Activated CD4-positive, alpha-beta T cell treated with anti-CD3 and anti-CD28 coated beads for 24 hours (primary cell): Measurements from ENCODE around the gene RAB7B.
"Not testable (repeated sequence)": the region's sequence is repeated elsewhere in the genome, so short reads cannot be mapped to it uniquely, and the experiment has no call there.

Experiments
- DNase-seq, 2 donors: peaks; one replicate each; pipeline ENCODE4 v3.0.0-alpha.2; 2020; ENCODE audit warnings: low read depth in 2 of 2

The RAB7B gene

DNA sequence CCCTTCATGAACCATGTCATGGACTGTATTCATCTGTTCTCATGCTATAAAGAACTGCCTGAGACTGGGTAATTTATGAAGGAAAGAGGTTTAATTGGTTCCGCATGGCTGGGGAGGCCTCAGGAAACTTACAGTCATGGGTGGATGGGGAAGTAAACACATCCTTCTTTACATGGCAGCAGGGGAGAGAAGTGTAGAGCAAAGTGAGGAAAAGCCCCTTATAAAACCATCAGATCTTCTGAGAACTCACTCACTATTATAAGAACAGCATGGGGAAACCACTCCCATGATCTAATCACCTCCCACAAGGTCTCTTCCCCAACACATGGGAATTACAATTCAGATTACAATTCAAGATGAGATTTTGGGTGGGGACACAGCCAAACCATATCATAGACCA, 6.6 kb downstream of the RAB7B start:
- DNase-seq: not testable (repeated sequence)

DNA sequence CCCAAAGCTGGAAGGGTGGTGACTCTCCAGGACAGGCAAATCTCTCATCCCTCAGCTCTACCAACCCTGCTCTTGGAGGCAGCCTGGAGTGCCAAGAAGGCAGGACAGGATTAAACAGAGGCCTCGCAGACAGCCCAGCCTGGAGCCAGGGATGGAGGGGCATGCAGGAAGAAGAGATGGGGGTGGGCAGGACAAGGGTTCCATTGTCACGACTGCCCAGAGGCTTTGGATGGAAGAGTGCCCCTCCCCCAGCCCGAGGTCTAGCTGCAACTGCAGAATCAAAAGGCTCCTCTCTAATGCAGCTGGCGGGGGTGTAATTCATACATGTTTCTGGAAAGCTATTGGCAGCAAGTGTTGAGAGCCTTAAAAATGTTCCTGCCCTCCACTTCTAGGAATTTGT, 8.8 kb downstream of the RAB7B start:
- DNase-seq: no peak

DNA sequence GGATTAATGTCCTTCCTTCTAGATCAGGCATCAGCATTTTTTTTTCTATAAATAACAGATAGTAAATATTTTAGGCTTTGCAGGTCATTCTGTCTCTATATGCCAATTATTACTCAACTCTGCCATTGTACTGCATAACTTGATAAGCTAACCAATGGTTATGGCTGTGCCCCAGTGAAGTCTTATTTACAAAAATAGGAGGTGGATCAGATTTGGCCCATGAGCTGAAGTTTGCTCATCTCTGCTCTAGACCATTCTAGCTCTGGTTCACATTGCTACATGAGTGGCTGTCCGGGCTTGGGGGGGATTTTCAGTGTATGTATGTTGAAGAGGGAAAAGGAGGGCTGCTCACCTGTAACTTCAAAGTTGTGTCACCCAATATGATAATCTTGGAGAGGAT, 10.1 kb downstream of the RAB7B start:
- no peak for DNase-seq

DNA sequence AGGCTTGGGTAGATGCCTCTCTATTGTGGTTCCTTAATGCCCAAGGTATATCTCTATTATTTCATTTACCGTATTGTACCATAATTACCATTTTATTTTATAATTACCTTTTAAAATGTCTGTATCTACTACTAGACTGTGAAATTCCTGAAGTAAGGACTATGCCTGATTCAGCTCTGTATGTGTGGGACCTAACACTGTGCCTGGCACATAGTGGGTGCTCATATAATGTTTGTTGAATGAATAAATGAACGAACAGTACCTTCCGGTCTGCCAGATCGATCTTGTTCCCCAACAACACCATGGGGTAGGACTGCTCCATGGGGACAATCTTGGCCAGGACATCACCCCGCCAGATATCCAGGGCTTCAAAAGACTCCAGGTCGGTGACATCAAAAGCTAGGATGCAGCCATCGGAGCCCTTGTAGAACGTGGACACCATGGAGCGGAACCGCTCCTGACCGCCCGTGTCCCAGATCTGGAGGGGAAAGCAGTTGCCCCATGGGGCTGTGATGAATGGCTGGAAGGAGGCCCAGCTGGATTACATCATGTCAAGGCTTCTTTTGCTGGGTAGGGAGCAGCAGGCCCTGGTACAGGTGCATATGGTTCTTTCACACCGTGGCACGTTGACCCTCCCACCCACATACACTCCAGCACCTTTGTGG, 10.8 kb downstream of the RAB7B start:
- no peak for DNase-seq

DNA sequence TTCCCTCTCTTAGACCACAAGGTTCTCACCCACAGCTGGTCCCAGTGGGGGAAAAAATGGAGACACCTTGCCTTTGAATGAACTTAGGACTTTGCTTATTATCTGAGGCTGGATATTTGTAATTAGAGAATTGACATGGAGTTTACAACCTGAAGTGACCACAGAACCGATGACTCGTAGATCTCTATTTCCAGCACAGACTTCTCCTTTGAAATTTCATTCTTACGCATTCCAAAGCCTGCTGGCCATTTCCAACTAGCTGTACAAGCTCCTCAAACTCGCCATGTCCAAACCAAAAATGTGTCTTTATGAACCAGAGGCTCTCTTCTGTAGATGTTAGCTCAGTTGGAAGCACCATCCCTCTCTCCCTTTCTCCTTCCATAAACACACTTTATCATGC, 12.0 kb downstream of the RAB7B start:
- DNase-seq: no peak

DNA sequence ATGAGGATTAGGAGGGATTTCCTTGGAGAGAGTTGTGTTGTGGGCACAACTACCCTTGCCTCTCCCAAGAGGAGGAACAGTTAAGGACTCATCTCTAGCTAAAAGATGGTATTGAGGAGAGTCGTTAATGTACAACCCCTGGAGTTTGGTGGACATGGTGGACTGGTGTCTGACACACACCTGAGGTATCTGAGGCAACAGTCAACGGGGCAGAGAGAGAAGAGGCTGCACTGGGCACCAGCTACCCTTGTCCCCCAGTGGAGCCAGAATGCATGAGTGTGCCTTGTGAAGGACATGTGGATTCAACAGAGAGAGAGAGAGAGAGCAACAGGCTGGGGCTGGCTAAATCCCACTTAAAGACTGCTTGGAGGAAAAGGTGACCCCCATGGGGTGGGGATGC, 13.0 kb downstream of the RAB7B start:
- no peak for DNase-seq

DNA sequence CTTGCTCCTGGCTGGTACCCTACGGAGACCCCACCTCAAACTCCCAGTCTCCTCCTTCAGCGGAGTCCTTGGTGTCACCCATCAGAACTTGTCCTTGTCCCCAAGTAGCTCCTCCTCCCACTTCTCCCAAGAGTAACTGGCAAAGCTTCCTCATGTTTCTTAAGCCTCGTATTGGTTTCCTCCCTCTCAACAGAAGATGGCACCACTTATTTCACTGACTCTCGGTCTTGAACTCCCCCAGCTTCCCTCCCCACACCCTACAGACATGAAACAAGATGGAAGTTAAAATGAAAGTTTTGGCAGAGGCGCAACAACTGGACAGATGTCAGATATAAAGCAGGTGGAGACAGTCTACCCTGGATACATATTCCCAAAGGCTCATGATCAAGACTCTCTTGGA, 13.4 kb downstream of the RAB7B start:
- no peak for DNase-seq

DNA sequence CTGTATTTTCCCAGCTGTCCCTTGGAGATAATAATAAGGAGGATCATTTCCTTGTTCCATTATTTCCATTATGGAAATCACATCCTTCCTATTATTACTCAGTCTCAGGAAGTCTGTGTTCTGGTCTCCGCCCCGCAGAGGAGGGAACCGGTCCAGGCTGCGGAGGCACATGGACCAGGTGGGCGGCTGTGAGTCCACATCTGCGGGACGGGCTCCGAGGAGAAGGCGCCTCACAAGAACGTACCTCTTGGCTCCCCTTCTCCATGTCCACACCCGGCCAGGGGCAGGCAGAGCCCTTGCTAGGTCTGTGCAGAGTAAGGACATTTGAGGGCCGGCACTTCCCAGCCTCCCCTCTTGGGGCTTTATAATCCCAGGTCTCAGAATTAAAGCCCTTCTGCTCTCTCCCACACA, 14.6 kb downstream of the RAB7B start:
- DNase-seq: no peak

DNA sequence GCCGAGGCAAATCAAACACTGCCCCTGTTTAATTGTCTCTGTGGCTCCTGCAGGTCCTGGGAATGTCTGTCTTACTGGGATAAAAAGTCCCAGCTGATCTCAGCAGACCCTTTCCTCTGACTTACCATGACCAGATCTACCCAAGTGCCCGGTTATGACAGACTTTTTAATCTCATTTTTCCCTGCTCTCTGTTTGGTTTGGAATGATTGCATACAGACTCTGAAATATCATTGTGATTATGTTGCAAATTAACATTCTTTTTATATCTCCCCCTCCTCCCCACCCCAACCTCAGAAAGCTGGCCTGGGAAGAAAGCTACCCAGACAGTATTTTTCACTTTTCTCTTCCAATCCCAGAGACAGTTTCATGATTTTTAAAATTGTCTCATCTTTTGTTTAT, 16.3 kb downstream of the RAB7B start:
- DNase-seq: no peak

DNA sequence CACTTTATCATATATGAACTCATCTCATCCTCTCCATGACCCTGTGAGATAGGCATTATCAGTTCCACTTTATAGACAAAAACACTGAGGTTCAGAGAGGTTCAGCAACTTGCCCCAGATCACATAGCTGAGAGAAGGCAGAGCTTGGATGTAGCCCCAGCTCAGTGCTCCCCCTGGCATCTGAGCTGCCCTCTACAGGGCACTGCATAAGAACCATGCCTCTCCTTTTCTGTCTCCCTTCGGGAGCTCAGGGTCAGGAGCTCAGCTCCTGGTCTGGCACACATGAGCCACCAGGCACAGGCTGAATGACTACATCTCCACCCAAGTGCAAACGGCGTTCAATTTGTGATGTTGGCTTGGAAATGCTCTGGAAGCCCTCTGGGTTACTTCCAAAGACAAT, 16.9 kb downstream of the RAB7B start:
- no peak for DNase-seq

DNA sequence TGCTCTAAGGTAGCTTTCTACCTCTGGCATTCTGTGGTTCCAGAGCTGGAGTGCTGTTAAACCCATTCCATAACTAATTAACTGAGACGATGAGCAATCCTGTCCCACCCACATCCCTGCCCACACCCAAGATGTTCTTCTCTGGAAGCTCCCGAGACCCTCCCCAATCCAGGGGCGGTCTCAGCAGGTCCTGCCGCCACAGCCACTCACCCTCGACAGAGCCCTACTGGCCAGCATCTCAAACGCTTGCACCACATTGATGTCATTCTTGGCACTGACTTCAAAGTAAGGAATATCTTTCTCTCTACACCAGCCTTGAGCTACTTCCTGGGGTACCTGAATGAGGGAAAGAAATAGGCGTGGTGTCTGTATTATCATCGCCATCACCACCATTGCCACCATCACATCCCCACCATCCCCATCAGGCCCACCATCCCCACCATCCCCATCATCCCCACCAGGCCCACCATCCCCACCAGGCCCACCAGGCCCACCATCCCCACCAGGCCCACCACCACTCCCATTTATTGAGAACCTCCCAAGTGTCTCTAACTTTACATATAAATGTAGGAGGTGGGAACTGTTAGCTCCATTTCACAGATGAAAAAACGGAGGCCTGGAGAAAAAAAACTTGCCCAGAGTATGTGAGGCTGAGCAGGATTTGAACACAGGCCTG, 17.7 kb downstream of the RAB7B start:
- DNase-seq: no peak

DNA sequence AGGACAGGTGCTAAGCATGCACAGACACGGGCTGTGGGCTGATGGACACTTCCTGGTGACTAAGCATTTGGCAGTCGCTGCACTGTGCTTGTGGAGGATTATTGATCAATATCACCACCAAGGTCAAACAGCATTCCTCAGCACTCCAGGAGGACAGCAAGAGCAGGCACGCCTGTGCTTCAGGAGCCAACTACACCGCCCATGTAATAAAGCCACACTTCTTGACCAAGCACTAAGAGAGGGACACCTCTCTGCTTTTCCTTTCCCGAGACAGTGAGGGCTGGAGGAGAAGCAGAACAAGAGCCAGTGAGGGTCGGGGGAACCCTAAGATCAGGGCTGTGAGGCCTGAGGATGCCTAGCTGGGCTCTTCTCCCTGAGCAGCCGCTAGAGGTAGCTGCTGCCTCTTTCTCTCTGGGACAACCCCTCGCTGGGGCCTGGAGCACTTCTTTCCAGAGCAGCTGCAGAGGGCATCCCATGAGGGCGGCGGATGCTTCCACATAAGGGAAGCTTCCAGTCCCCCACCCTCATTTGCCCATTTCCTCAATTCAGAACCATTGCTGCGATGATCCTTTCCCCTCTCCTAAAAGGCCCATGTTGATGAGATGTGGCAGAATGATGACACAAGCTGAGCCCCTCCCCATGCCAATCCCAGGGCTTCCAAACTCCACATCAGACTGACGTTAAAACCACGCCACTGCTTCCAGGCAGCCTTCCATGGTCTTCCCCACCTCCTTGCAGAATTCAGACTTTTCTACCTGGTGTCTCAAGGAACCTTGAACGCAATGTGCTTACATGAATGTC, 19.1 kb downstream of the RAB7B start:
- DNase-seq: peak in 1 of 2 donors; percentile 27

DNA sequence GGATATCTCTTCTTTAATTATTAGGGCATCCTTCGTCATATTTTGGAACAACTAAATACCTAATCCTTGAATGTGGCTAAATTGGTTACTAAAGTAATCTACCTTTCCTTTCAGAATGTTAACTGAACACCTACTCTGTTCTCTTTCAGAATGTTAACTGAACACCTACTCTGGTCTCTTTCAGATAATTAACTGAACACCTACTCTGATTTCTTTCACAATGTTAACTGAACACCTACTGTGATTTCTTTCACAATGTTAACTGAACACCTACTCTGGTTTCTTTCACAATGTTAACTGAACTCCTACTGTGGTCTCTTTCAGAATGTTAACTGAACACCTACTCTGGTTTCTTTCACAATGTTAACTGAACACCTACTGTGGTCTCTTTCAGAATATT, 21.9 kb downstream of the RAB7B start:
- no peak for DNase-seq

DNA sequence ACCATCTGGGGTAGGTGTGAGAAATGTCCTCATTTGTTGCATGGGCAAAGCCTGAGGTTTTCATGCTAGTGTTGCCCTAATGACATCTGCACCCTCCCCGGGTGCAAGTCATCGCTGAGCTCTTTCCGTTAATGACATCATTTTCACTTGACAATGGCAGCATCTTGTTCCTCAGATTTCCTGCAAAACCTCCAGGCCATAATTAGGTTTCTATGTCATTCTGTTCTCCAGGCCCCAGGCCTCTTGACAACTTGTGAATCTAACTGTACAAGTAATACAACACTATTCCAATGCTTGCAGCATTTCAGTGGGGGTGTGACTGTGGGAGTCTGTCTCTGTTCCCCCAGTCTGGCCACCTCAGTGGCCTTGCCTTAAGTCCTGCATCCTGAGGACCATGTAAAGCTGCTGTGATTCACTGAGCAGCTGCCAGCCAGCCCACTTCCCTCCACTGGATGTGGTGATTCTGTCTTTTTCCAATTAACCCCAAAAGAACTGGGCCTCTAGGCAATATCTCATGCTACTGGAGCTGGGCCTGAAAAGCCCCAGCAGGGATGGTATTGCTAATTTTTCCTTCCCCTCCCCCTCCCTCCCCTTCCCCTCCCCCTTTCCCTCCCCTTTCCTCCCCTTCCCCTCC, 22.8 kb downstream of the RAB7B start:
- DNase-seq: no peak

DNA sequence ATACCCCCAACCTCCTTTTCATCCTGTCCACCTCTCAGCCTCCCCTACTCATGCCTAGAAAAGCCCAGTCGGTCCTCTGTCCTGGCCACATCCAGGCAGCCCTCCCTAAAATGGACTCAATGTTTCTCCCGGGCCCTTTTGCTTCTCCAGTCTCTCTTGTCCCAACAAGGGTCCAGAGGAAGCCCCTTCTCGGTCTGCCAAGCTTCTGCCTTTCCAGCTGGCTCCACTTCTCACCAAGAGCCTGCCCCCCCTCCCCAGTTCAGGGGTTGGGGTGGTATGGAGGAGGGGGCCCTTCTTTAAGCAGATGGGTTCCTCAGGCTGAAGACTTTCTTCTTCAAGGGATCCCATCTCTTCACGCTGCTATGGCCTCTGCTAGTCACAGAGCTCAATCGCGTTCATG, 23.9 kb downstream of the RAB7B start:
- no peak for DNase-seq

DNA sequence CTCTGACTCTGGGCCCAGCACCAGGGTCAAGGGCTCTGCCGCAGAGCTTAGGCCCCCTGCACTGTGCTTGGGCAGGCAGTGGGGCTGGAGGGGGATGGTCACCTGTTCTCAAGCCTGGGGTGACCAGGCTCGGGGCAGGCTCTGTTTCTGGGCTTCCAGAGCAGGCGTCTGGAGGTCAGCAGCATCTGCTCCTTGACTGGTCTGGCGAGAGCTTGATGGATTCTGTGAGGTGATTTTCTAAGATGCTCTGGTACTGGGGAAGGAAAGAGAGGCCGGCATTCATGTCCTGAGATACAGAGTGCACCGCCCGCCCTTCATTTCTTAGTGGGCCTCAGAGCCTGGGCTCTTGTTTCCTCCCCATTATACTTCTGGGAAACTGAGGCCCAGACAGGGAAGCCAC, 24.5 kb downstream of the RAB7B start:
- DNase-seq: no peak

DNA sequence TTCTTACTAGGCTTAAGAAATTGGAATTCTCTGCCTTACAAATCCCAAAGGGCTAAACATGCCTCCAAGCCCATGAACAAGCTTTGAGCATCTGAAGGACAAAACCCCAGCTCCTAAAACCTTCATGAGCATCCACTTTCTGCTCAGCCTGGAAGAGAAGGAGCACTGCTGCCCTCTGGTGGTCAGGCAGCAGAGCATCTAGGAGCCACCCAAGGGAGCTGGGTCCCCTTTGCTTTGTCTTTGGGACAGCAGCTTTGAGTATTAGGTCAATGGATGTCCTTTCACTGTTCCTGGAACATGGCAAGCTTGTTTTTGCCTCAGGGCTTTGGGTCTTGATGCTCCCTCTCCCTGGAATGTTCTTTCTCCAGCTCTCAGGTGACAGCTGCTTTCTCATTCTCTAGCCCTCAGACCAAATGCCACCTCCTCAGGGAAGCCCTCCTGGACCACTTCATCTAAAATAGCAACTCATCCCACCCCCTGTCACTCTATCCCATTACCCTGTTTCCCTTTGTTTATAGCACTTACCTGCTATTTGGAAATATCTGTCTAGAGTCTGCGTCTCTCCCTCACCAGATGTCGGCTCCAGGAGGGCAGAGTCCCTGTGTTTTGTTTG, 25.7 kb downstream of the RAB7B start:
- DNase-seq: peak; percentile 71 to 83

DNA sequence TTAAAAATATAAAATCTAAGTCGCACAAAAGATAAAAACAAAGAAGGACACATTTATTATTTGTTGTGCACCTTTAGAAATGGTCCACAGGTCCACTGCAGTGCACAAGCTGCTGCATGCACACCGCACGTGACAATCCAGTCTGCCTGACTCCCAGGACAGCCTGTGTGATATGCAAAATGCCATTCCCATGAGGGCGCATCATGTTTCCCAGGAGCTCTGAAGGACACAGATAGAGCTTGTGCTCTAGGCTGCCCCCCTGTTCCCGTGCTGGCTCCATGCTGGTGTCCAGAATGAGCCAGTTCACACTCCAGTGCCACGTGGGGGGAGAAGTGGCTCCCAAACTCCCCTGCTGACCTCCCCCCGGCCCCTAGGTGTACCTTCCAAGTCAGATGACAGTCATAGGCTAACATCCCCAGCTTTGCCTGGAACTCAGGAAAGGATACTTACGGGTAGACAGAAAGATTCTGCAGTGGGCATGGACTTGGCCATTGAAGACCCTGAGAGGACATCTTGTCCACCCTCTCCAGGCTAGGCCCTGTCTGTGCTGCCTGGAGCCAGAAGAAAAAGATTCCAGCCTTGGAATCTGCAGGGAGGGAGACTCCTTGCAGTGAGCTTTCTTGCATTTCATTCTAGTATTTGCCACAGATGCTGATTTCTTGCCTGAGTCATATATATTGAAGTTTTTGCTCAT, 26.3 kb downstream of the RAB7B start:
- DNase-seq: no peak

DNA sequence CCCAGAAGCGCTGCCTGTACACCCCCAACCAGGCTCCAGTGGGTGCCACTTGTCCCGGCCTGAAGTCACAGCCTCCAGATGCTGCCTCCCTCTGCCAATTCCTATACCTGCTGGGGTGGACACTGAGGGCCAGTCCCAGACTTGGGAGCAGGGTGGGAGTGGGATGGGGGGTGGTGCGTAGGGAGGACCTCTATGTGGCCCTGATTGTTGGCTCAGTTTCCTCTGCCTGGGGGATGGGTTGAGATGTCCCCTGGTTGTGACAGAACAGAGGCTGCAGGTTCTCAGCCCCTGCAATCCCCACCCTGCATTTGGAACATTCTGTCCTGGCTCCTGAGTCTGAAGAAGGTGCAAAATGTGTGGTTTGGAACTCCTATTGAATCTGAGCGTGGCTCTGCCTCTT, 27.2 kb downstream of the RAB7B start:
- no peak for DNase-seq

DNA sequence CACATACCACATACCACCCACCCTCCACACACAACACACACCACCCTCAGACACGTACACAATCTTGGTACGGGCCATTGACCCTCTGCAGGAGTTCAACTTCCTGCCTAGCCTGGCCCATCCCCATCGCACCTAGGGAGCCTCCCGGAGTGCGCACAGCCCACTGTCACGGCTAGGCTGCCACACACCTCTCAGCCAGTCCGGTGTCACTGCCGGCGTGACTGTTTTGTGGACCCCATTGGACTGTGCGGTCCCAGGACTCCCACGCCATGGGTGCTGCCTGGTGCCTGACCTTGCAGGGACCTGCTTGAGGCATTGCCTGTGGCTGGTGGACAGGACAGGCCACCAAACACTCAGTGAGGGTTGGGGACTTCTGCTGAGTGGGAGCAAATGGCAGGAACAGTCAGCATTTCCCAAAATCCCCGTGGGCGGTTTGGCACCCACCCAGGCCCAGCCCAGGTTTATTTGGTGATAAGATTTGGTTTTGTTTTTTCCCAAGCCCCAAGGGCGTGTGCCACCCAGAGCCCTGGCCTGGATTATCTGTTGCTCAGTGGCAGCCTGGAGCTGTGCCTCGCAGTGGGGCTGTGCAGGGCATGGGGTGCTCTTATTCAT, 27.7 kb downstream of the RAB7B start:
- DNase-seq: no peak

DNA sequence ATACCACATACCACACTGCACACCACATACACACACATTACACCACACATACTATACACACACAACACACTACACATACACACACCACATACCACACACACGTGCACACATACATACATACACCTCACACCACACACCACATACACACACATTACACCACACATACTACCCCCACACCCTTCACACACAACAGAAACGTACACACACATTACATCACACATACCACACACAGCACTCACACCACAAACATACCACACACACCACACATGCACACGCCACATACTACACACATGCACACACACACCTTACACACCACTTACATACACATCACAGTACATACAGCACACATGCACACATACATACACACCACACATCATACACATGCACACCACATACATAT, 28.5 kb downstream of the RAB7B start:
- no peak for DNase-seq
